Measurements from ENCODE around the gene C7orf57. TPM values are rescaled to one million over a fixed set of nuclear protein-coding genes. Genes with fewer than 3 reads are reported as not detected.

C7orf57 gene
- total RNA-seq, 1 experiment from 2014 or later, result not detected

DNA sequence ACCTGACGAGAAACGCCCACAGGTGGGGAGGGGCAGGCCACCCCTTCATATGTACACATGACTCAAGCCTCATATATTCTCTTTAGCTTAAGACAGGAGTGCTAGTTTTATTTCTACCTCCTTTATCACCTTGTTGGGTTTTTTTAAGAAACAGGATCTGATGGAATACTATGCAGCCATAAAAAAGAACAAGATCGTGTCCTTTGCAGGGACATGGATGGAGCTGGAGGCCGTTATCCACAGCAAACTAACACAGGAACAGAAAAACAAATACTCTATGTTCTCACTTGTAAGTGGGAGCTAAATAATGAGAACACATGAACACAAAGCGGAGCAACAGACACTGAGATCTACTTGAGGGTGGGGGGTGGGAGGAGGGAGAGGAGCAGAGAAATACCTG, 44.8 kb upstream of the C7orf57 start:
- Histone ChIP-seq H3K9me3 (no peaks in the 10 kb centered on the region), H3K4me3 (ENCODE audit: low read depth, low read length) (no peak overlapping the region), H3K36me3 (ENCODE audit: control insufficient read depth, insufficient read depth, low read length) (no peaks in the 10 kb centered on the region), H3K27me3 (replicated peaks; ENCODE audit: control insufficient read depth, insufficient read depth, low read length) (no peaks in the 10 kb centered on the region), H3K4me1 (peaks cover 23% of the 10 kb centered on the region)
- no peak overlapping the region for H3K4me3 Mint-ChIP-seq (ENCODE audit: unreplicated experiment)
- H3K27ac Mint-ChIP-seq (ENCODE audit: unreplicated experiment), result no peak overlapping the region
- no TSS peak for BruUV-seq (replicated peaks)
- no peaks in the 10 kb centered on the region for H3K27me3 Mint-ChIP-seq (ENCODE audit: insufficient read depth, unreplicated experiment)
- intact Hi-C loops (cut with micrococcal nuclease; ENCODE audit: unreplicated experiment), result no loop called here
- DNase-seq, result no peak
- H3K4me1 Mint-ChIP-seq (ENCODE audit: low read depth, unreplicated experiment), result peaks cover 25% of the 10 kb centered on the region
- POLR2A ChIA-PET, result no interaction called here
- peaks cover 13% of the 10 kb centered on the region for H3K9me3 Mint-ChIP-seq (ENCODE audit: unreplicated experiment)
- CTCF ChIA-PET, result interaction anchor here (2.3 kb wide), 1 partner anchor 118 kb away, joined by 9 read pairs; no protein-coding TSS in a partner anchor
- no peaks in the 10 kb centered on the region for H3K36me3 Mint-ChIP-seq (ENCODE audit: insufficient read depth, unreplicated experiment)
- TF ChIP-seq, protein P1, sequence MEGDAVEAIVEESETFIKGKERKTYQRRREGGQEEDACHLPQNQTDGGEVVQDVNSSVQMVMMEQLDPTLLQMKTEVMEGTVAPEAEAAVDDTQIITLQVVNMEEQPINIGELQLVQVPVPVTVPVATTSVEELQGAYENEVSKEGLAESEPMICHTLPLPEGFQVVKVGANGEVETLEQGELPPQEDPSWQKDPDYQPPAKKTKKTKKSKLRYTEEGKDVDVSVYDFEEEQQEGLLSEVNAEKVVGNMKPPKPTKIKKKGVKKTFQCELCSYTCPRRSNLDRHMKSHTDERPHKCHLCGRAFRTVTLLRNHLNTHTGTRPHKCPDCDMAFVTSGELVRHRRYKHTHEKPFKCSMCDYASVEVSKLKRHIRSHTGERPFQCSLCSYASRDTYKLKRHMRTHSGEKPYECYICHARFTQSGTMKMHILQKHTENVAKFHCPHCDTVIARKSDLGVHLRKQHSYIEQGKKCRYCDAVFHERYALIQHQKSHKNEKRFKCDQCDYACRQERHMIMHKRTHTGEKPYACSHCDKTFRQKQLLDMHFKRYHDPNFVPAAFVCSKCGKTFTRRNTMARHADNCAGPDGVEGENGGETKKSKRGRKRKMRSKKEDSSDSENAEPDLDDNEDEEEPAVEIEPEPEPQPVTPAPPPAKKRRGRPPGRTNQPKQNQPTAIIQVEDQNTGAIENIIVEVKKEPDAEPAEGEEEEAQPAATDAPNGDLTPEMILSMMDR (IDR thresholded peaks at IDR 0.05; ENCODE audit: insufficient read depth in 1 of 2, low read depth in 1 of 2, low read length in 1 of 2, severe bottlenecking in 1 of 2, unreplicated experiment in 1 of 2), result no peak

DNA sequence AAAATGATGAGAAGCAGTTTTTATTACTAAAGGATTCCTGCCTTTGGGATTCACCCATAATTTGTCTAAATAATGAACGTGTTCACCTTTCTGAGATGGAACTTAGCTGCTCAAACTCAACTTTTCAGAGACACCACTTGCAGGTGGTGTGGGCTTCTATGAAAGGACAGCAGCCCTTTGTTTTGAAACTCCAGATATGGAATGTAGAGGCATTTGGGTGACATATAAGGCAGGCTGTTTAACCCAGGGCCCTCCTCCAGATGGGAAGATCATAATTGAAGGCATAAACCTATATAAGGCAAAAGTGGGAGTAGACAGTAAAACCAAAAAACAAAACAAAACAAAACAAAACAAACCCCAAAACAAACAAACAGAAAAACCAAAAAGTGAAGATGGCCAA, 44.1 kb upstream of the C7orf57 start:
- Mint-ChIP-seq H3K4me1 (ENCODE audit: low read depth, unreplicated experiment) (peaks cover 25% of the 10 kb centered on the region), H3K27ac (ENCODE audit: unreplicated experiment) (peak overlapping the region; percentile 68), H3K27me3 (ENCODE audit: insufficient read depth, unreplicated experiment) (no peaks in the 10 kb centered on the region), H3K4me3 (ENCODE audit: unreplicated experiment) (peak overlapping the region; percentile 85), H3K9me3 (ENCODE audit: unreplicated experiment) (peaks cover 13% of the 10 kb centered on the region), H3K36me3 (ENCODE audit: insufficient read depth, unreplicated experiment) (no peaks in the 10 kb centered on the region)
- intact Hi-C loops (cut with micrococcal nuclease; ENCODE audit: unreplicated experiment), result loop anchor here (1.0 kb wide), 3 partner anchors 98 to 163 kb away; partner anchors contain the start of gene UPP1
- Histone ChIP-seq H3K36me3 (ENCODE audit: control insufficient read depth, insufficient read depth, low read length) (no peaks in the 10 kb centered on the region), H3K9me3 (no peaks in the 10 kb centered on the region), H3K4me1 (peaks cover 23% of the 10 kb centered on the region), H3K4me3 (ENCODE audit: low read depth, low read length) (no peak overlapping the region), H3K27me3 (replicated peaks; ENCODE audit: control insufficient read depth, insufficient read depth, low read length) (no peaks in the 10 kb centered on the region)
- BruUV-seq (replicated peaks), result no TSS peak
- CTCF ChIA-PET, result interaction anchor here (0.6 to 2.3 kb wide), 8 partner anchors 9 to 164 kb away, joined by 3 to 27 read pairs (median 7); partner anchors contain the start of genes PKD1L1 and UPP1
- no peak for DNase-seq
- POLR2A ChIA-PET, result no interaction called here
- TF ChIP-seq, protein P1 (IDR thresholded peaks at IDR 0.05; ENCODE audit: insufficient read depth in 1 of 2, low read depth in 1 of 2, low read length in 1 of 2, severe bottlenecking in 1 of 2, unreplicated experiment in 1 of 2), result no peak

DNA sequence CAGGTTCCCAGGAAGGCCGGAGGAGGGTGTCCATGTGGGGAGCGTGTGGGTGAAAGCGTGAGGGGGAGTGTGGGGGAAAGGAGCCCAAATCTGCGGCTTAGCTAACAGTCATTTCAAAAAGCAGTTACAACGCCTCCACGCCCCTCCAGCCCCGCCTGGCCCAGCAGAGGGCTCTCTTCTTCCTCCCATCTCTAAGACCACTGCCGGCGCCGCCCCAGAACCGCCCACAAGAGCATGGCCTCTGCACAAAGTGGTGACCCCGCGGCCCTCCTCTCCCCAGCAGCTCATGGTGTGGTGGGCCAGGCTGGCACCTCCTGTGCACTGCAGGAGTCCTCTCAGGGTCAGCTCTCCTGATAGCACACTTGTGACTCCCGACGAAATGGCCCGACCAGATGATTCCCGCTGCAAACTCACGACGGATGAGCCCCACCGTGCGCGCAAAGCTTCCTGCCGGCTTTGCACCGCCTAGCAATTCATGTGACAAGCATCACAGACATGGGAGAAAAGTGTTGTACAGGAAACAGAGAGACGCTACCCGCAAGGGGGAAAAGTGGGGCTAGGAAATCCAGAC, 43.5 kb upstream of the C7orf57 start:
- POLR2A ChIA-PET, result interaction anchor here (0.6 kb wide), 1 partner anchor 96 kb away, joined by 3 read pairs; no protein-coding TSS in a partner anchor
- intact Hi-C loops (cut with micrococcal nuclease; ENCODE audit: unreplicated experiment), result loop anchor here (1.0 to 2.0 kb wide), 4 partner anchors 43 to 162 kb away; partner anchors contain the start of genes C7orf57 and UPP1
- peaks cover 23% of the 10 kb centered on the region for H3K4me1 ChIP-seq
- Mint-ChIP-seq H3K4me3 (ENCODE audit: unreplicated experiment) (peak overlapping the region; percentile 85), H3K9me3 (ENCODE audit: unreplicated experiment) (peaks cover 13% of the 10 kb centered on the region), H3K4me1 (ENCODE audit: low read depth, unreplicated experiment) (peaks cover 25% of the 10 kb centered on the region), H3K36me3 (ENCODE audit: insufficient read depth, unreplicated experiment) (no peaks in the 10 kb centered on the region), H3K27ac (ENCODE audit: unreplicated experiment) (peak overlapping the region; percentile 68), H3K27me3 (ENCODE audit: insufficient read depth, unreplicated experiment) (no peaks in the 10 kb centered on the region)
- no TSS peak for BruUV-seq (replicated peaks)
- TF ChIP-seq, protein P1 (IDR thresholded peaks at IDR 0.05; ENCODE audit: insufficient read depth in 1 of 2, low read depth in 1 of 2, low read length in 1 of 2, severe bottlenecking in 1 of 2, unreplicated experiment in 1 of 2), result peak; percentile 72 to 82
- H3K27me3 ChIP-seq (replicated peaks; ENCODE audit: control insufficient read depth, insufficient read depth, low read length), result no peaks in the 10 kb centered on the region
- DNase-seq, result peak; percentile 88 to 90
- no peaks in the 10 kb centered on the region for H3K36me3 ChIP-seq (ENCODE audit: control insufficient read depth, insufficient read depth, low read length)
- H3K4me3 ChIP-seq (ENCODE audit: low read depth, low read length), result peak overlapping the region; percentile 51
- CTCF ChIA-PET, result interaction anchor here (0.6 to 2.3 kb wide), 9 partner anchors 9 to 163 kb away, joined by 3 to 27 read pairs (median 5); partner anchors contain the start of genes PKD1L1 and UPP1
- H3K9me3 ChIP-seq, result no peaks in the 10 kb centered on the region
